Endodermal cell (in vitro differentiated cells): Measurements from ENCODE around the gene KCNMA1. TPM values are rescaled to one million over a fixed set of nuclear protein-coding genes. Genes with fewer than 3 reads are reported as not detected.

ENCODE experiments used
- DNase-seq: peaks from one replicate; pipeline ENCODE4 v3.0.0-alpha.2; 2017
- H3K27ac ChIP-seq: 2 replicates; pipeline ENCODE4 v1.5.1; 2013; ENCODE audit warnings: mild to moderate bottlenecking, low read depth, low read length, moderate library complexity
- H3K27me3 ChIP-seq: 2 replicates; pipeline ENCODE4 v1.6.1; 2013; ENCODE audit warnings: mild to moderate bottlenecking, low read length, moderate library complexity; ENCODE audit not compliant: insufficient read depth, control insufficient read depth, poor library complexity, severe bottlenecking
- H3K36me3 ChIP-seq: 2 replicates; pipeline ENCODE4 v1.7.0; 2013; ENCODE audit warnings: mild to moderate bottlenecking, low read length, moderate library complexity; ENCODE audit not compliant: control insufficient read depth, insufficient read depth
- H3K4me1 ChIP-seq: one replicate; pipeline ENCODE4 v1.7.0; 2013; ENCODE audit warnings: low read length; ENCODE audit not compliant: control insufficient read depth, insufficient read depth
- H3K4me3 ChIP-seq: 2 replicates; pipeline ENCODE4 v1.5.1; 2013; ENCODE audit warnings: mild to moderate bottlenecking, low read length, moderate library complexity
- H3K9ac ChIP-seq: 2 replicates; pipeline ENCODE4 v1.6.1; 2013; ENCODE audit warnings: mild to moderate bottlenecking, low read length, moderate library complexity; ENCODE audit not compliant: poor library complexity, severe bottlenecking; ENCODE audit errors: extremely low read depth
- H3K9me3 ChIP-seq: 2 replicates; pipeline ENCODE4 v1.6.1; 2013; ENCODE audit warnings: mild to moderate bottlenecking, low read length, moderate library complexity; ENCODE audit not compliant: control insufficient read depth
- H3K27ac Mint-ChIP-seq: 2 replicates; pipeline ENCODE4 v1.8.0; 2020; ENCODE audit warnings: mixed read lengths
- H3K27me3 Mint-ChIP-seq: 2 replicates; pipeline ENCODE4 v1.8.0; 2021; ENCODE audit warnings: mild to moderate bottlenecking, mixed read lengths; ENCODE audit not compliant: insufficient read depth
- H3K36me3 Mint-ChIP-seq: 2 replicates; pipeline ENCODE4 v1.8.0; 2020; ENCODE audit warnings: low read depth, mixed read lengths
- H3K4me1 Mint-ChIP-seq: 2 replicates; pipeline ENCODE4 v1.8.0; 2020; ENCODE audit warnings: mixed read lengths
- H3K4me3 Mint-ChIP-seq: 2 replicates; pipeline ENCODE4 v1.8.0; 2020; ENCODE audit warnings: mild to moderate bottlenecking, moderate library complexity, mixed read lengths
- H3K9me3 Mint-ChIP-seq: 2 replicates; pipeline ENCODE4 v1.8.0; 2020; ENCODE audit warnings: mild to moderate bottlenecking, mixed read lengths
- CTCF ChIP-seq: fragments of 200-600 bp; sonication (generic); conservative IDR thresholded peaks from 2 replicates; pipeline ENCODE4 v1.5.0; 2021; ENCODE audit warnings: antibody characterized with exemption, mild to moderate bottlenecking
- WGBS, 2 experiments: methylation state at CpG; one replicate each; pipeline versions ENCODE4 v1.1.5 to v1.1.7; 2013; ENCODE audit warnings: missing lambda C conversion rate in 2 of 2, mixed read lengths in 1 of 2; ENCODE audit not compliant: insufficient coverage in 1 of 2, insufficient read length in 1 of 2; 5-methylcytosine and 5-hydroxymethylcytosine counted together
- total RNA-seq, 2 donors: library from RNA; stranded (reverse); fragmentation: NEBNext Ultra II Directional in 1 of 2; extraction: Animal tissue kit (Norgen Biotek cat#: 25700) in 1 of 2; gene quantifications; 2 replicates in 1 of 2; 3 replicates in 1 of 2; pipeline ENCODE4 v1.2.1, GENCODE V29; 2021

The KCNMA1 gene
- total RNA-seq, 2 donors from 2014 or later, result 0.55 to 1.3 TPM

- Histone ChIP-seq H3K4me1 (no peaks in the 10 kb centered on the region), H3K9ac (no peak overlapping the region), H3K4me3 (no peak overlapping the region), H3K9me3 (no peaks in the 10 kb centered on the region), H3K27ac (no peak overlapping the region), H3K36me3 (no peaks in the 10 kb centered on the region), H3K27me3 (no peaks in the 10 kb centered on the region)
- H3K9me3 Mint-ChIP-seq, result no peaks in the 10 kb centered on the region
- 91 to 93% methylated on average over 2 to 5 of the region's 5 CpGs for WGBS, 2 experiments
- H3K4me3 Mint-ChIP-seq, result no peak overlapping the region
- H3K4me1 Mint-ChIP-seq, result peaks cover 3% of the 10 kb centered on the region
- no peak for DNase-seq
- no peaks in the 10 kb centered on the region for H3K36me3 Mint-ChIP-seq
- no peak overlapping the region for H3K27ac Mint-ChIP-seq
- TF ChIP-seq CTCF, result no peak
- H3K27me3 Mint-ChIP-seq, result no peaks in the 10 kb centered on the region
These were observed 90.1 kb downstream of the KCNMA1 start for GRCh38 chr10:77547307-77548050.

- TF ChIP-seq CTCF, result no peak
- Mint-ChIP-seq H3K27me3 (no peaks in the 10 kb centered on the region), H3K27ac (no peak overlapping the region), H3K9me3 (no peaks in the 10 kb centered on the region), H3K4me1 (peaks cover 3% of the 10 kb centered on the region), H3K4me3 (no peak overlapping the region), H3K36me3 (no peaks in the 10 kb centered on the region)
- Histone ChIP-seq H3K4me1 (no peaks in the 10 kb centered on the region), H3K27me3 (no peaks in the 10 kb centered on the region), H3K9me3 (no peaks in the 10 kb centered on the region), H3K27ac (no peak overlapping the region), H3K9ac (no peak overlapping the region), H3K4me3 (no peak overlapping the region), H3K36me3 (no peaks in the 10 kb centered on the region)
- WGBS, 2 experiments, result 84% methylated on average over 1 of the region's 1 CpG; no CpG with 5 or more reads in 1 of the 2 experiments
- DNase-seq, result no peak
These were observed 91.6 kb downstream of the KCNMA1 start for GRCh38 chr10:77546042-77546441.

- Mint-ChIP-seq H3K9me3 (no peaks in the 10 kb centered on the region), H3K27ac (no peak overlapping the region), H3K4me1 (peaks cover 3% of the 10 kb centered on the region), H3K36me3 (no peaks in the 10 kb centered on the region), H3K27me3 (no peaks in the 10 kb centered on the region), H3K4me3 (no peak overlapping the region)
- Histone ChIP-seq H3K27me3 (no peaks in the 10 kb centered on the region), H3K9ac (no peak overlapping the region), H3K4me1 (no peaks in the 10 kb centered on the region), H3K36me3 (no peaks in the 10 kb centered on the region), H3K4me3 (no peak overlapping the region), H3K9me3 (no peaks in the 10 kb centered on the region), H3K27ac (no peak overlapping the region)
- 89 to 100% methylated on average over 1 to 7 of the region's 7 CpGs for WGBS, 2 experiments
- no peak for DNase-seq
- TF ChIP-seq CTCF, result no peak
These were observed 92.0 kb downstream of the KCNMA1 start for GRCh38 chr10:77545585-77545984.
